GM12878 (cell line): ENCODE data around the gene NAALADL2. TPM values are rescaled to one million over a fixed set of nuclear protein-coding genes. Genes with fewer than 3 reads are reported as not detected.

Source experiments
- ATAC-seq: fragments of 200-7000 bp; cut with Tn5 transposase; 3 replicates; pipeline ENCODE4 v1.9.1; 2020; ENCODE audit warnings: mild to moderate bottlenecking, moderate library complexity
- BruUV-seq: library from RNA; stranded (reverse); fragments of 400-500 nt; replicated peaks from 2 replicates; lab custom pipeline; 2021; lab: Mats Ljungman, UMichigan
- CTCF ChIA-PET: fragments of 300-600 bp; sonication (Branson Sonifier 250); formaldehyde crosslinking; extraction: SDS; loops from one replicate; lab custom pipeline; 2021; ENCODE audit warnings: inconsistent platforms; lab: Yijun Ruan, JAX
- POLR2A ChIA-PET: fragments of 350-600 bp; formaldehyde crosslinking; extraction: SDS; loops from one replicate; lab custom pipeline; 2021; ENCODE audit warnings: inconsistent platforms; lab: Charles Lee
- RAD21 ChIA-PET: fragments of 300-600 bp; sonication (Branson Sonifier 250); formaldehyde crosslinking; loops from one replicate; lab custom pipeline; 2023; ENCODE audit warnings: antibody characterized with exemption; ENCODE audit not compliant: unreplicated experiment; lab: Charles Lee
- SMC1A ChIA-PET: fragments of 300-600 bp; sonication (Branson Sonifier 250); formaldehyde crosslinking; loops from one replicate; lab custom pipeline; 2023; ENCODE audit not compliant: unreplicated experiment, uncharacterized antibody; lab: Charles Lee
- DNase-seq: peaks from one replicate; pipeline ENCODE4 v3.0.0-alpha.2; 2011; ENCODE audit warnings: low read depth, low spot score
- FAIRE-seq: peaks from 3 replicates; lab custom pipeline; 2011; peaks lifted over from hg19 to GRCh38; lab: Jason Lieb, UNC
- H2AFZ ChIP-seq: 2 replicates; pipeline ENCODE4 v1.6.0; 2011; ENCODE audit warnings: low read depth, low read length, control low read depth; ENCODE audit not compliant: control insufficient read depth
- H3K27ac ChIP-seq: 2 replicates; pipeline ENCODE4 v1.5.1; 2011; ENCODE audit warnings: control low read depth; ENCODE audit not compliant: control insufficient read depth, insufficient read depth
- H3K27me3 ChIP-seq, 2 experiments: replicated peaks in 1 of 2; 2 replicates each; pipeline versions ENCODE4 v1.6.0 to v1.6.1; 2011; ENCODE audit warnings: low read length in 1 of 2; ENCODE audit not compliant: control insufficient read depth in 2 of 2, insufficient read depth in 2 of 2
- H3K36me3 ChIP-seq, 2 experiments: 2 replicates each; pipeline ENCODE4 v1.5.1; 2011; ENCODE audit warnings: low read length in 1 of 2; ENCODE audit not compliant: control insufficient read depth in 2 of 2, insufficient read depth in 2 of 2
- H3K4me1 ChIP-seq: 2 replicates; pipeline ENCODE4 v1.6.1; 2011; ENCODE audit warnings: mild to moderate bottlenecking, low read length, moderate library complexity, mixed read lengths; ENCODE audit not compliant: control insufficient read depth, insufficient read depth
- H3K4me2 ChIP-seq: 2 replicates; pipeline ENCODE4 v1.6.0; 2011; ENCODE audit warnings: control low read depth; ENCODE audit not compliant: control insufficient read depth, insufficient read depth
- H3K4me3 ChIP-seq: fragments of 200-600 bp; sonication (generic); 2 replicates; pipeline ENCODE4 v1.5.1; 2016
- H3K79me2 ChIP-seq: 2 replicates; pipeline ENCODE4 v1.6.0; 2011; ENCODE audit warnings: low read length; ENCODE audit not compliant: control insufficient read depth, insufficient read depth
- H3K9ac ChIP-seq: 2 replicates; pipeline ENCODE4 v1.8.0; 2011; ENCODE audit warnings: low read length, control low read depth, mixed read lengths; ENCODE audit not compliant: control insufficient read depth, insufficient read depth
- H3K9me3 ChIP-seq: replicated peaks from 3 replicates; pipeline ENCODE4 v1.5.1; 2011; ENCODE audit warnings: mild to moderate bottlenecking, low read length; ENCODE audit not compliant: control insufficient read depth, insufficient read depth
- H4K20me1 ChIP-seq: 2 replicates; pipeline ENCODE4 v1.6.0; 2011; ENCODE audit not compliant: control insufficient read depth, insufficient read depth
- GATAD2B ChIP-seq: fragments of 450-650 bp; conservative IDR thresholded peaks from 2 replicates; pipeline ENCODE4 v1.6.1; 2017; ENCODE audit warnings: low read depth, mild to moderate bottlenecking, moderate library complexity
- NFXL1 ChIP-seq: fragments of 450-650 bp; IDR thresholded peaks from 2 replicates; pipeline ENCODE4 v1.6.1; 2017; ENCODE audit warnings: antibody characterized with exemption, mild to moderate bottlenecking, borderline replicate concordance
- NFYB ChIP-seq: IDR thresholded peaks from 2 replicates; pipeline ENCODE4 v1.6.1; 2011; ENCODE audit warnings: low read depth, mild to moderate bottlenecking, low read length, improper control_type of control experiment, moderate library complexity; ENCODE audit not compliant: insufficient read depth
- RFX5 ChIP-seq: IDR thresholded peaks from 2 replicates; pipeline ENCODE4 v1.6.1; 2011; ENCODE audit warnings: low read depth, low read length, improper control_type of control experiment
- TAF1 ChIP-seq: IDR thresholded peaks from 2 replicates; pipeline ENCODE4 v1.6.1; 2011; ENCODE audit warnings: mild to moderate bottlenecking, low read depth, low read length, borderline replicate concordance
- WGBS: methylation state at CpG from one replicate; pipeline ENCODE4 v1.1.6; 2016; ENCODE audit warnings: low lambda C conversion rate; ENCODE audit not compliant: insufficient replicate concordance, insufficient coverage; ENCODE audit errors: missing lambda C conversion rate; 5-methylcytosine and 5-hydroxymethylcytosine counted together
- in situ Hi-C: fragments of 300-500 bp; cut with MboI; formaldehyde crosslinking; loops from 9 replicates; pipeline ENCODE4 v1.14.3; 2018; ENCODE audit warnings: mixed read lengths
- intact Hi-C: fragments of 100-400 bp; cut with micrococcal nuclease; formaldehyde crosslinking; loops from one replicate; pipeline ENCODE4 v1.14.2; 2022; ENCODE audit not compliant: unreplicated experiment
- polyA plus RNA-seq, 11 experiments: library from polyadenylated mRNA; depleted of rRNA in 4 of 11; unstranded in 6 of 11; stranded (reverse) in 5 of 11; fragments of >200 nt; fragmentation: Nextera tagmentation in 4 of 11; fragmentation: Illumina TruSeq in 1 of 11; extraction: Ambion mirVana in 4 of 11; extraction: Trizol in 1 of 11; gene quantifications; 1 replicate in 1 of 11; 2 replicates in 10 of 11; pipeline versions ENCODE4 v1.2.1 to v1.2.3, GENCODE V29; 2011 to 2016; ENCODE audit warnings: inconsistent platforms in 2 of 11, missing spikeins in 2 of 11, low read depth in 1 of 11
- total RNA-seq, 4 experiments: library from RNA; depleted of rRNA in 3 of 4; stranded (reverse); fragments of >200 nt in 3 of 4; fragmentation: Illumina TruSeq in 1 of 4; extraction: Trizol in 1 of 4; gene quantifications; 2 replicates each; pipeline versions ENCODE4 v1.2.1 to v1.2.3, GENCODE V29; 2013 to 2021
- TF ChIP-seq, protein P1 (sequence below): fragments of 450-650 bp; IDR thresholded peaks from 2 replicates; pipeline ENCODE4 v1.6.1; 2017; ENCODE audit warnings: antibody characterized with exemption, mild to moderate bottlenecking, moderate library complexity

The NAALADL2 gene
- total and polyA plus RNA-seq, 10 of the 15 experiments (the other 5 are each of a cell fraction or from before 2014, with no cell fraction given) = 0.06 to 10.8 (median 0.46) TPM

DNA sequence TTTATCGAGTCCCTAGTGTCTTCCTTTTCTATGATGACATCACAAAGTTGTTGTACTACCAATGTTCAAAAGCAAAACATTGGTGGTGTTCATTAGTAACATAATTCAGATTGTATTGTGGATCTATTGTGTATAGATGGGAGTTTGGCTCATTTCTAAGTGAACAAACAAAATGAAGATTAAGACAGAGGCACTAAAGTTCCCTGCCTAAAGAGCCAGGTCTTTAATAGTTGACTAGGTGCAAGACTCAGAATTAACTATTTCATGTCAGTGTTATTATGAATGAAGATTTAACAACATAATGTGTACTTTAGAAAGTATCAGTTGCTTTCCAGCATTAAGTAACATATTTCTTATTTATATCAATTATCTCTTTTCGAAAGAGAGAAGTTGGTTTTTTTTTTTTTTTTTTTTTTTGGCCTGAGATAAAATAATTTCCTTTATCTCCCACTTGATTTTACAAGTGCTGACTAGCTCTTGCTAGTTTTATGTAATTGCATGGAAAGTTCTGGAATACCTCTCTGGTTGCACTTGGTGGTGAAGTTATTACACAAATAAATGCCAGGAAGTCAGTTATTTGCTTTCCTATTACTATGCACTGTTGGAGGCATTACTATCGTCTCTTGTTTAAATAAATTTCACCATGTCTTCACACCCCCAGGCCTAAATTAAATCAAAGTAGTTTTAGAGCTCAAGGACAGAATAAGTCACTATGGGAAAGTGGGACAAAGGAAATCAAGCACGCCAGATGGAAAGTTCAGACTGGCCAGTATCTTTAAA is 48.7 kb downstream of the NAALADL2 start:
- H4K20me1 ChIP-seq = no peaks in the 10 kb centered on the region
- no TSS peak for BruUV-seq
- no peak overlapping the region for H3K9ac ChIP-seq
- no peak overlapping the region for H2AFZ ChIP-seq
- ChIA-PET POLR2A (no interaction called here), SMC1A (no interaction called here), RAD21 (interaction anchor here (0.7 kb wide), 1 partner anchor 90 kb away, joined by 4 read pairs; no protein-coding TSS in a partner anchor), CTCF (no interaction called here)
- H3K27me3 ChIP-seq = no peaks in the 10 kb centered on the region
- FAIRE-seq = no peak
- ATAC-seq = no peak
- intact Hi-C loops = no loop called here
- no peak for DNase-seq
- WGBS = 26% methylated on average over 4 of the region's 4 CpGs
- no peaks in the 10 kb centered on the region for H3K4me1 ChIP-seq
- H3K27ac ChIP-seq = no peak overlapping the region
- no peak overlapping the region for H3K4me3 ChIP-seq
- no peaks in the 10 kb centered on the region for H3K79me2 ChIP-seq
- TF ChIP-seq RFX5 (no peak), TAF1 (no peak), NFYB (no peak), GATAD2B (no peak), NFXL1 (no peak)
- TF ChIP-seq, protein P1, sequence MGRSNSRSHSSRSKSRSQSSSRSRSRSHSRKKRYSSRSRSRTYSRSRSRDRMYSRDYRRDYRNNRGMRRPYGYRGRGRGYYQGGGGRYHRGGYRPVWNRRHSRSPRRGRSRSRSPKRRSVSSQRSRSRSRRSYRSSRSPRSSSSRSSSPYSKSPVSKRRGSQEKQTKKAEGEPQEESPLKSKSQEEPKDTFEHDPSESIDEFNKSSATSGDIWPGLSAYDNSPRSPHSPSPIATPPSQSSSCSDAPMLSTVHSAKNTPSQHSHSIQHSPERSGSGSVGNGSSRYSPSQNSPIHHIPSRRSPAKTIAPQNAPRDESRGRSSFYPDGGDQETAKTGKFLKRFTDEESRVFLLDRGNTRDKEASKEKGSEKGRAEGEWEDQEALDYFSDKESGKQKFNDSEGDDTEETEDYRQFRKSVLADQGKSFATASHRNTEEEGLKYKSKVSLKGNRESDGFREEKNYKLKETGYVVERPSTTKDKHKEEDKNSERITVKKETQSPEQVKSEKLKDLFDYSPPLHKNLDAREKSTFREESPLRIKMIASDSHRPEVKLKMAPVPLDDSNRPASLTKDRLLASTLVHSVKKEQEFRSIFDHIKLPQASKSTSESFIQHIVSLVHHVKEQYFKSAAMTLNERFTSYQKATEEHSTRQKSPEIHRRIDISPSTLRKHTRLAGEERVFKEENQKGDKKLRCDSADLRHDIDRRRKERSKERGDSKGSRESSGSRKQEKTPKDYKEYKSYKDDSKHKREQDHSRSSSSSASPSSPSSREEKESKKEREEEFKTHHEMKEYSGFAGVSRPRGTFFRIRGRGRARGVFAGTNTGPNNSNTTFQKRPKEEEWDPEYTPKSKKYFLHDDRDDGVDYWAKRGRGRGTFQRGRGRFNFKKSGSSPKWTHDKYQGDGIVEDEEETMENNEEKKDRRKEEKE = no peak
- H3K36me3 ChIP-seq = no peaks in the 10 kb centered on the region
- no peaks in the 10 kb centered on the region for H3K9me3 ChIP-seq
- in situ Hi-C loops = no loop called here
- H3K4me2 ChIP-seq = no peak overlapping the region
